ENCODE measurements around the gene DRAM2.

GRCh38 chr1:111142356-111142975 lies 2.6 kb upstream of the DRAM2 start:
- TF ChIP-seq CTCF (IDR thresholded peaks at IDR 0.05) (no peak), POLR2A (IDR thresholded peaks at IDR 0.05) (no peak), POLR2AphosphoS5 (IDR thresholded peaks at IDR 0.05) (no peak)
